NCI-H2171 treated with DMSO at 0.1 percent for 48 hours (cell line): Measurements from ENCODE around the gene BAD.
"Not testable (repeated sequence)": the region's sequence is repeated elsewhere in the genome, so short reads cannot be mapped to it uniquely, and the experiment has no call there.

ENCODE experiments used
- DNase-seq: peaks from one replicate; lab custom pipeline; 2025; lab: John Stamatoyannopoulos, UW

Gene BAD

GRCh38 chr11:64256300-64256699 lies 28.2 kb downstream of the BAD start:
- DNase-seq, result no peak

GRCh38 chr11:64255135-64256128 lies 29.0 kb downstream of the BAD start:
- no peak for DNase-seq

- no peak for DNase-seq
These were observed 30.1 kb downstream of the BAD start for GRCh38 chr11:64254326-64254725.

- DNase-seq, result no peak
These were observed 31.0 kb downstream of the BAD start for GRCh38 chr11:64253481-64253880.

- no peak for DNase-seq
These were observed 31.4 kb downstream of the BAD start for GRCh38 chr11:64253043-64253442.

GRCh38 chr11:64252003-64252872 lies 32.2 kb downstream of the BAD start:
- no peak for DNase-seq

- DNase-seq, result no peak
These were observed 32.8 kb downstream of the BAD start for GRCh38 chr11:64251753-64252002.

GRCh38 chr11:64251016-64251752 lies 33.3 kb downstream of the BAD start, which contains the start of gene PLCB3:
PLCB3 (plus strand) TSS chr11:64251530; CDS start chr11:64251650, 120 bp downstream.
- DNase-seq, result peak; percentile 53

- no peak for DNase-seq
These were observed 34.0 kb downstream of the BAD start for GRCh38 chr11:64250415-64251015.

GRCh38 chr11:64249563-64250414 lies 34.7 kb downstream of the BAD start:
- DNase-seq, result no peak

GRCh38 chr11:64249038-64249437 lies 35.4 kb downstream of the BAD start:
- no peak for DNase-seq

GRCh38 chr11:64248578-64248977 lies 35.9 kb downstream of the BAD start:
- DNase-seq, result no peak

- no peak for DNase-seq
These were observed 36.5 kb downstream of the BAD start for GRCh38 chr11:64247729-64248531.

GRCh38 chr11:64246871-64247728 lies 37.4 kb downstream of the BAD start, which contains the start of gene PPP1R14B:
PPP1R14B (minus strand) TSS chr11:64246943; CDS start chr11:64246673, 270 bp downstream.
- DNase-seq, result peak; percentile 74

GRCh38 chr11:64246621-64246870 lies 37.9 kb downstream of the BAD start:
- not testable (repeated sequence) for DNase-seq

- DNase-seq, result peak; percentile 65
These were observed 38.5 kb downstream of the BAD start for GRCh38 chr11:64245797-64246620.

- no peak for DNase-seq
These were observed 39.1 kb downstream of the BAD start for GRCh38 chr11:64245401-64245796.

GRCh38 chr11:64244966-64245365 lies 39.5 kb downstream of the BAD start:
- no peak for DNase-seq
